Stimulated activated CD4-positive, alpha-beta T cell treated with anti-CD3 and anti-CD28 coated beads, Interleukin-2, amount 100 ng/mL, for 24 hours (primary cell): ENCODE data around the gene SH3GL3.

Source experiments
- DNase-seq, 2 donors: peaks; one replicate each; pipeline ENCODE4 v3.0.0-alpha.2; 2020

SH3GL3 gene, protein sequence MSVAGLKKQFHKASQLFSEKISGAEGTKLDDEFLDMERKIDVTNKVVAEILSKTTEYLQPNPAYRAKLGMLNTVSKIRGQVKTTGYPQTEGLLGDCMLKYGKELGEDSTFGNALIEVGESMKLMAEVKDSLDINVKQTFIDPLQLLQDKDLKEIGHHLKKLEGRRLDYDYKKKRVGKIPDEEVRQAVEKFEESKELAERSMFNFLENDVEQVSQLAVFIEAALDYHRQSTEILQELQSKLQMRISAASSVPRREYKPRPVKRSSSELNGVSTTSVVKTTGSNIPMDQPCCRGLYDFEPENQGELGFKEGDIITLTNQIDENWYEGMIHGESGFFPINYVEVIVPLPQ

GRCh38 chr15:83446904-83447709 is at the start of gene SH3GL3:
Gene SH3GL3, plus strand, starts transcription at chr15:83447341. Its CDS starts 193 bp downstream, at chr15:83447534.
- DNase-seq: peak; percentile 49 to 72

GRCh38 chr15:83398626-83399025 is 48.5 kb upstream of the SH3GL3 start:
- DNase-seq: no peak

DNA sequence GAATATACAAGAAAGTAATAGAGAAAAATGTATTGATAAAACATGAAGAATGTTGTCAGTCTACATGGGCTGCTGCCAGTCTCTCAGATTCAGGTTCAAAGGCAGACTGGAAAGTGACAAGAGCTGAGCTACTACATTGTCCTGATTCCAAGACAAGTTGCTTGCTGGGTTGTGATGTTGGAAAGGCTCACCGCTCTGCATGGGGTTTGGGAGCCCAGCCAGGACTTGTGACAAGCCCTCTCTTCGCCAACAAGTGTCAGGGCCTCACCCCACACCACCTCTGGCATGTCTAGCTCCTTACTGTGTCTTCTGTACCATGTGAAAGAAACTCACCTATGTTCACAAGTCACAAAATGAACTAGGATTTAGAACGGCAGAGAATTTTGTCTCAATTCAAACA is 43.0 kb upstream of the SH3GL3 start:
- no peak for DNase-seq

DNA sequence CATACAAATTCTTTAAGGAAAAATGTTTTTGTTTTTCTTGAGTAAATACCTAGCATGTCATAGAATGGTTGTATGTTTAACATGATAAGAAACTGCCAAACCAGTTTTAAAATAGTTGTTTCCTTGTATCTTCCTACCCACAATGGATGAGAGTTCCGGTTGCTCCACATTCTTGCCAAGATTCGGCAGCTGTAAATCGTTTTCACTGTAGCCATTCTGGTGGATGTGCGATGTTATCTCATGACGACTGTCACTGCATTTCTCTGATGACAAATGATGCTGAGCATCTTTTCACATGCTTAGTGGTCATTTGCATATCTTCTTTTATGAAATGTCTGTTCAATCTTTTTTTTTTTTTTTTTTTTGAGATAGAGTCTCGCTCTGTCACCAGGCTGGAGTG is 36.6 kb upstream of the SH3GL3 start:
- DNase-seq: no peak

DNA sequence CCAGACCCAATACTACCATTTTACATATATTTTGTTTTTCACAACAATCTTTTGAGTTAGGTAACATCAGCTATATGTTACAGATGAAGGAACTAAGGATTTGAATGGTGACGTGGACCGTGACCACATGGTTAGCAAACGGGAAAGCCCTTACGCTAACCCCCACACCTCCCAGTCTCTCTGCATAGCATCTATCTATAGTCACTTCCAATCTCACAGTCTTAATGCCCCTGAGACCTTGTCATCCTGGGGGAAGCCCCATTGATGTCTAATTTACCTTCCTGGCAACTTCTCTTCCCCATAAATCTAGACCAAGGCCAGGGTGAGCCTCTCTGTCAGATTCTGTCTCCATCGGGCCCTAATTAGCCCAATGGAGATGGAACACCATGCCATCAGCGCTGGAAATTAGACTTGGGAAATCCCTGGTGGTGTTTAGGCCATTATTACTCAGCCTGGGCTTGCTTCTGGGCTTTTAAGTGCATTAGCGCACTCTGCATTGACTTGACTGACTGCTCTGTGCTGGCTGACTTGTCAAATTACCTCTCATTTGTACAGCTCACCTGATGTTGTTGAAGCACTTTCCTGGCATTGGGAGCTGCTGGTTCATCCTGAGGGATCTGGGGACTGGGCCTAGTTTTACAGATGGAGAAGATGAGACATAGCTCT is 34.0 kb upstream of the SH3GL3 start:
- no peak for DNase-seq

DNA sequence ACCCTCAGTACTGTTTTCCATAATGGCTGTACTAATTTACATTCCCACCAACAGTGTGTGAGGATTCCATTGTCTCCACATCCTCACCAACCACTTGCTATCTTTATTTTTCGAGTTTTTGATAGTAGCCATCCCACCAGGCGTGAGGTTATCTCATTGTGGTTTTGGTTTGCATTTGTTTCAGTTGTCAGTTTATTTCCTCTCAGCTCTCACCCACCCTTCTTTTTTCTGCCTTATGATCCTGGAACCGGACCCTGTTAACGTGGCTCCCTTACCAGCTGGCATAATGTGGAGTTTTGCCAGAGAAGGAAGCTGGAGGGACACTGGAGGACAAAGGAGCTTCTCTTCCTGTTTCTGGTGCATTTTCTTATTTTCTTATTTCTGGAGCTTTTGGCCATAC is 25.1 kb upstream of the SH3GL3 start:
- no peak for DNase-seq

- DNase-seq: no peak
These were observed 24.6 kb upstream of the SH3GL3 start for GRCh38 chr15:83422541-83422940.

DNA sequence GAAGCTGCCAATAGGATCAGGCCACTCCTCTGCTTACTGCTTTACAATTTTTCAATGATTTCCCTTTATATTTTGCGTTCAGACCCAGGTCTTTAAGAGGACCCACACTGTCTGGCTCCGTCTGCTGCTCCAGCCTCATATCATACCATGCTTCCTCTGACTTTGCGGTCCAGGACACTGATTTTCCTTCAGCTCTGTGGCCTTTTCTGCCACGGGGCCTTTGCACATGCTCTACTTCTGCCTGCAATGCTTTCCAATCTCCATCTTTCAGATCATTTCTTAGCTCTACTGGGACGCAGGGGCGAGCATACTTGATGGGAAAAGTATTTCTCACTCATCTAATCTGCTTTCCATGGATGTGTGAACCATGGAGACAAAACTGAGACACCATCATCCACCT is 23.0 kb upstream of the SH3GL3 start:
- no peak for DNase-seq

- no peak for DNase-seq
These were observed 16.7 kb upstream of the SH3GL3 start for GRCh38 chr15:83430441-83430840.

- no peak for DNase-seq
These were observed 15.6 kb upstream of the SH3GL3 start for GRCh38 chr15:83431521-83431920.

- DNase-seq: no peak
These were observed 11.9 kb upstream of the SH3GL3 start for GRCh38 chr15:83435202-83435601.

DNA sequence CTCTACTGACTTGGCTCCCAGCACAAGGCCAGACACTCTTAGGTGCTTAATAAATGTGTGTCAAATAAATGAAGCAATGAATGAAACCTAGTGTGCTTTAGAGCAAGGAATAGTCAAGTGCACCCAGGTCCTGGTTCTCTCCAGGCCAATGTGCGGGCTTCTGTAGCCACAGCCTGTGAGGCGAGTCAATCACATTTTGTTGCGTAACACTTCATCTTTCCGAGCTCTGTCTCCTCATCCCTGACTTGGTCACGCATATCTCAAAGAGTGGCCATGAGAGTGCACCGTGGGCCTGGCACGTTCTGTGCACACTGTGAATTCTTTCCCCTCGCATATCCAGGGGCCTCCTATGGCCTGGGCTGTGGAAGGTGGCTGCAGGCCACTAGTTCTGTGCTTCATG is 11.4 kb upstream of the SH3GL3 start:
- no peak for DNase-seq

DNA sequence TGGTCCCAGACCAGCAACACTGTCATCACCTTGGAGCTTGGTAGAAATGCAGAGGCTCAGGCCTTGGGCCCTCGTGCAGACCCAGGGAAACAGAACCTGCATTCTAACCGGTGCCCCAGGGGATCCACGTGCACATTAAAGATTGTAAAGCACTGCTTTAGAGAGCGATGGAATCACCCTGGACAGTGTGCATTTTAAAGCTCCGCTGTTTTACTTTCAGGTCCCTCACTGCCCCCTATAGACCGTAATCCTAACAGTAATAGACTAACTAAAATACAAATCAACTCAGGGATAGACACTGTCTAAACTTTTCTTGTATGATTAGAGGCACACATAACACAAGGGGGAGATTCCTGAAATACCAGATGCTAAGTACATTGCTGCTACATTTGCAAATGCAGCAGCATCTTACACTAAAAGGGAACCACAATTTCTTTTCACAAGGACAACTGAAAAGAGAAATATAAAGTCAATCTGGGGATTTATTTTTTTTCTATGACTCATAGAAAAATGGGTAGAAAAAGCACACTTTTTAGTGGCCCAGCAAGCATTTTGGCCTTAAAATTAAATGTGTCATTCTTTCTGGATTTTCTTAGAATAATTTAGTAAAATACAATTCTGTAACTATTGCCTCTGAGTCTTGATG is 10.5 kb upstream of the SH3GL3 start:
- DNase-seq: no peak

DNA sequence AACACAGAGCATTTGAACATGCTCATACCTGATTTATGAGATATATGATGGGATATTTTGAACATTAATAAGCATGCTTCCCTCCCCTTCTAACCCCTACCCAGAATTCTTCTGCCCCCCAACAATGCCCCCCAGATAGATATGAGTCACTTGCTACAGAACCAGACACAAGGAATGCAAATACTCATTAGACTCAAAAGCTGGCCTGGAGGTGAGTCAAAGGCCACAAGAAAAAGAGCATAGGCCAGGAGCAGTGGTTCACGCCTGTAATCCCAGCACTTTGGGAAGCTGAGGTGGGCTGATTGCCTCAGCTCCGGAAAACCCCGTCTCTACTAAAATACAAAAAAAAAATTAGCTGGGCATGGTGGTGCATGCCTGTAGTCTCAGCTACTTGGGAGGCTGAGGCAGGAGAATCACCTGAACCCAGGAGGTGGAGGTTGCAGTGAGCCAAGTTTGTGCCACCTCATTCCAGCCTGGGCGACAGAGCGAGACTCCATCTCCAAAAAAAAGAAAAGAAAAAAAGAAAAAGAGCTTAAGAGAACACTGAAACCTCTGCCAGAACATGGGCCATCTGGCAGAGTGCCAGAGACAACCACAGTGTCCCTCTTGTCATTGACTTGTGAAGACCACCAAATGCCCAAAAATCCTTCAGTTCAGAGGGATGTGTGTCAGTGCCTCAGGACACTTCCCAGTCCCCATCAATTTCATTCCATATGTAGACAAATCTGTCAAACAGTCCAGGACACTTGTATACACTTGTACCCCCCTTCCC is 3.9 kb upstream of the SH3GL3 start:
- DNase-seq: no peak

- no peak for DNase-seq
These were observed 2.2 kb upstream of the SH3GL3 start for GRCh38 chr15:83444936-83445335.

DNA sequence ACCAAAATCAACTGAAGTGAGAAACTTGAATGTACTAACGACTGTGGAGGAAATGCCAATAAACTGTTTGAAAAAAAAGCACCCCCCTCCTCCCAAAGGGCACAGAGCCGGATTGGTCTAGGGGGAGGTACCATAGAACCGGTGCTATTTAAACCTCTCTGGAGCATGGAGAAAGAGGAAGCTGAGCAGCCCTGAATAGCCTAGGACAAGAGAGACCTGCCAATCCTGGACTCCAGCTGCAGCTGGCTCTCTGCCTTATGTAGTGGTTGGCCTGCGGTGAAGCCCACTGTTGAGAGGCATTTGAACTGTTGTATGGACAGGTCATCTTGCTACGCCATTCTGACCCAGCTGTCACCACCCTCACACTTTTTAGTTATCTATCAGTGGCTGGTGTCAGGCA is 1.5 kb upstream of the SH3GL3 start:
- DNase-seq: no peak

DNA sequence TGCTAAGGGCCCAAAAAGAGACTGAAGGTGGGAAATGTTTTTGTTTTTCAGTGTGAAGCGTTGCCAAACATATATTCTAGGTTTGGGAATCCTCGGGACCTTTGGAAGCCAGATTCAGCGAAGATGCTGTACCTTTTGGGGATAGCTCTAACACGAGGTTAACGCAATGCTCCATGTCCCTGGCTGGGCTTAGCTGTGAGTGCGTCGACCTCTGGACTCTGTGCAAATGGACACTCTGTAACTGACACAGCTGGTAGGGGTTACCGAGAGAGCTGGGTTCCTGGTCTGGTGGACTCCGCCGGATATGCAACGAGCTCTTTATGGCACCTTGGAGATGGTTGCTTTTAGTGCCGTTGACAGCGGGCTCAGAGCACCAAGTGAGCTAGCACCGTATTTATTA is 724 bp upstream of the SH3GL3 start:
- no peak for DNase-seq

DNA sequence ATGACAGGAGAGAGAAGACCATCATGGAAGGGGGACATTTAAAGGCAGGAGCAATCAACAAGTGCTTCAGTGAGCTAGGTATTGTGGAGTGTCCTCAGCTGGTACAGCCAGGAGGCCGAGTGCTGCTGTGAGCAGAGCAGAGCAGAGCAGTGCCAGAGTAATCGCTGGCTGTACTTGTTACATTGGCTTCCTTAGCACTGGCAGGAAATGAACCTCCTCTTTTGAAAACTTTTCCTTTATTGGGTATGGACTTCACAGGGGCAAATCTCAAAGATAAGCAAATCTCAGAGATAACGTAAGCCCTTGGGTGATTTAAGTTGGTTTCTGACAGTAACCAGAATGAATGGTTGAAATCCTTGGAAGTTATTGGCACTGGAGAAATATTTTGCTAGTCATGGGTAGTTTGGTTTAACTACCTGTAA is 2.1 kb downstream of the SH3GL3 start:
- no peak for DNase-seq

DNA sequence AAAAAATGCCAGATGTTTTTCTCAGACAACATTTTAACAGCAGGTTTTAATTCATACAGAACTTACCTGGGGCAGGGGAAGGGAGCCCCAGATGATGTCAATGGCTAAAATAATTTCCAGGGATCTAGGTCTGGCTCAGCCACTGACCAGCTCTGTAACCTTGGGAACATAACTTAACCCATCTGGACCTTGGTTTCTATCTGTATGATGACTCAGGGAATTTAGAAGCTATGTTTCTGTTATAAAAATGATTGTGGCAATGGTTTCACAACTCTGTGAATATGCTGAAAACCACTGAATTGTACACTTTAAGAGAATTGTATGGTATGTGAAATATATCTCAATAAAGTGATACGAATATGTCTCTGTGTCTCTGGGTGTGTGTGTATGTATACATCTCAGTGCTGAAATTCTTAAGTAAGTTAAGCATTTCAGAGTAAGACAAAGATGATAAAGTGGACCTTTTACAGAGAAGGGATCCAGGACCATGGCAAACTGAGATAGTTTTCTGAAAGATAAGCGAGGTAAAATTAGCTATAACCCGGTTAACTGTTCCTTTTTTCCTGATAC is 2.9 kb downstream of the SH3GL3 start:
- no peak for DNase-seq

DNA sequence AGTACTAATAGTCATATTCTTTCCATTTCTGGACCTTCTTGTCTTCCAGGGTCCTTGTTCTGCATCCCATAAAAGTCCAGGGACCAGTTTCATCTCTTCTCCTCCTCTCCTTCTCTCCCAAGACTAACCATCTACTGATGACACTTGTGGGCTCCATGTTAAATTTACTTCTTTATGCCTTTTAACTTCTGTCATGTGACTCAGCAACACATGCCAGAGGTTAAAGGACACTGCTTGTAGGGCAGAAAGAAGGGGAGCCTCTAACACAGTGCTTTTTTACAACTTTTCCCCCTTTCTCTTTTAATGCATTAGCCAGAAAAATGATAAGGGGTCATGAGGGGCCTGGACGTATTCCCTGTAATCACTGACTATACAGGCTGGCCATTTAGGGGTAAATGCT is 10.0 kb downstream of the SH3GL3 start:
- DNase-seq: no peak

- no peak for DNase-seq
These were observed 11.2 kb downstream of the SH3GL3 start for GRCh38 chr15:83458381-83458780.

DNA sequence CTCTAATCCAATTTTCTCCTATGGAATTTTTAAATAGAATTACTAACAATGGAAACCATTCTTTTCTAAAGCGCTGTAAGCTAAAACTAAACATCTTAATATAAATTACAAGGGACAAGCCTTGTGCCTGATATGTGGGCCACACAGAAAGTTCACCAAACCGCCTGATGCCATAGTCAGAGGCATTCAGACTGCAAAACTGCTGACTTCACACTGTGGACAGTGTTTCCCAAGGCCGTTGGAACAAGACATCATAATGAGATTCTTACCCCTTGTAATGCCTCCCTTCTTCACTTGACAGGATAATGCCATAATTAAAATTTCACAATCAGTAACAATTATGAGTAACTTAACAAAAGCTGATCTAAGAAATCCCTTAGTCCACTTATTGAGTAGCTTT is 14.9 kb downstream of the SH3GL3 start:
- DNase-seq: no peak
